RPMI8226 (cell line): ENCODE measurements around the gene IGSF23.
"Not testable (repeated sequence)": the region's sequence is repeated elsewhere in the genome, so short reads cannot be mapped to it uniquely, and the experiment has no call there.

Experiments used
- DNase-seq: peaks from one replicate; pipeline ENCODE4 v3.0.0-alpha.2; 2015

IGSF23 gene

GRCh38 chr19:44670027-44670426, 56.7 kb downstream of the IGSF23 start:
- not testable (repeated sequence) for DNase-seq

DNA sequence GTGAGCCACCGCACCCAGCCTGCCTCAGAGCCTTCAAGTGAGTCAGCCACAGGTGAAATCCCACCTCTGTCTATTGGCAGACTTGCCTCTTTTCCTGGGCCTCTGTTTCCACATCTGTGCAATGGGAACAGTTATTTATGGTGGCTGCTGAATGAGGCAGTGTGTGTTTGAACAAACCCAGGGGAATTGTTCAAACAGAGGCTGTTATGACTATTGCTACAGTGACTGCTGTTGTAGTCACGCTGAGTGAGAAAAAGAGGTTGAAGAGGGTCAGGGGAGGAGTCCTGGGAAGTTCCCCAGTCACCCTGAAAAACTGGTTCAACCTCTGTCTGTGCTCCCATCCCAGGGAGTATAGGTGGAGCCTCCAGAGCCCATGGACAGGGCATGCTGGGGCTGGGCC, 58.0 kb downstream of the IGSF23 start, which contains the start of gene CEACAM19:
TSS of gene CEACAM19 (plus strand) at position 83 of the 400 bp plus-strand sequence. CDS start 450 bp downstream, outside the sequence.
- no peak for DNase-seq

GRCh38 chr19:44672226-44672625, 58.9 kb downstream of the IGSF23 start:
- DNase-seq, result no peak

- no peak for DNase-seq
These were observed 60.1 kb downstream of the IGSF23 start for GRCh38 chr19:44673510-44673909.

GRCh38 chr19:44675521-44675920, 62.2 kb downstream of the IGSF23 start:
- no peak for DNase-seq

- no peak for DNase-seq
These were observed 63.9 kb downstream of the IGSF23 start for GRCh38 chr19:44677019-44677811.

GRCh38 chr19:44680536-44680935, 67.2 kb downstream of the IGSF23 start:
- no peak for DNase-seq

GRCh38 chr19:44681992-44682790, 68.8 kb downstream of the IGSF23 start:
- no peak for DNase-seq

GRCh38 chr19:44682807-44683206, 69.4 kb downstream of the IGSF23 start:
- no peak for DNase-seq

GRCh38 chr19:44683434-44684210, 70.3 kb downstream of the IGSF23 start:
- DNase-seq, result no peak

DNA sequence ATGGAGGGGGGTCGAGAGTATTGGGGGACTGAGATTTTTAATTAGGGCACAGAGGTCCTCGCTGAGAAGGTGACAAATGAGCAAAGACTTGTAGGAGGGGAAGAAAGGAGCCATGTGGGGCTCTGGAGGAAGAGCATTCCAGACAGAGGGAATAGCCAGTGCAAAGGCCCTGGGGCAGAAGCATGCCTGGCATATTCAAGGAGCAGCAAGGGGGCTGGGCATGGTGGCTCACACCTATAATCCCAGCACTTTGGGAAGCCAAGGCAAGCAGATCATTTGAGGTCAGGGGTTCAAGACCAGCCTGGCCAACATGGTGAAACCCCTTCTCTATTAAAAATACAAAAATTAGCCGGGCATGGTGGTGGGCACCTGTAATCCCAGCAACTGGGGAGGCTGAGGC, 71.0 kb downstream of the IGSF23 start:
- not testable (repeated sequence) for DNase-seq

- no peak for DNase-seq
These were observed 71.8 kb downstream of the IGSF23 start for GRCh38 chr19:44684892-44685863.

DNA sequence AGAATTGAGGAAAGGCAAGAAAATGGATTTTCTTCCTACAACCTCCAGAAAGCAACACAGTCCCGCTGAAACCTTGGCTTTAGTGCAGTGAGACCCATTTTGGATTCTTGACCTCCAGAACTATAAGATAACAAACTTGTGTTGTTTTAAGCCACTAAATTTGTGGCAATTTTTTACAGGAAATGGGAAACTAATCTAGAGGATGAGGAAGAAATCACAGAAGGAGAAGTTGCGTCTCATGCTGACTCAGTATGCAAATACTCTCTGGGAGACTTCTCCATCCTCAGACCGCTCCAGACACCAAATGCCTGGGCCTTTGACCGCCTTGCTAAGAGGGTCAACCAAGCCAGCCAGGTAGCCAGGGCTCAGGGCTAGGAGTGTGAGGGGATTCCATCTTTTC, 72.5 kb downstream of the IGSF23 start:
- DNase-seq, result no peak
